ENCODE data around the gene CCDC47. TPM values are rescaled to one million over a fixed set of nuclear protein-coding genes. Genes with fewer than 3 reads are reported as not detected.

The CCDC47 gene
- total RNA-seq, 1 donor from 2014 or later, result 92.8 TPM

GRCh38 chr17:63775420-63775819 is 2.0 kb upstream of the CCDC47 start:
- H2AFZ ChIP-seq (ENCODE audit: low read depth, low read length), result no peak overlapping the region
- no peaks in the 10 kb centered on the region for H3K27me3 ChIP-seq (ENCODE audit: insufficient read depth, low read length)
- Mint-ChIP-seq H3K27ac (ENCODE audit: unreplicated experiment) (peak overlapping the region; percentile 99), H3K4me1 (ENCODE audit: low read depth, unreplicated experiment) (peaks cover 22% of the 10 kb centered on the region), H3K27me3 (ENCODE audit: low read depth, unreplicated experiment) (no peaks in the 10 kb centered on the region), H3K9me3 (ENCODE audit: unreplicated experiment) (no peaks in the 10 kb centered on the region), H3K4me3 (ENCODE audit: unreplicated experiment) (peak overlapping the region; percentile 97), H3K36me3 (ENCODE audit: low read depth, unreplicated experiment) (peaks cover 1% of the 10 kb centered on the region)
- peak overlapping the region; percentile 97 for H3K27ac ChIP-seq (ENCODE audit: low read depth, low read length)
- peak overlapping the region; percentile 92 for H3K4me3 ChIP-seq (ENCODE audit: insufficient read depth, low read depth, low read length)
- peaks cover 92% of the 10 kb centered on the region for H3K79me2 ChIP-seq (ENCODE audit: insufficient read depth, low read length)
- H4K20me1 ChIP-seq (ENCODE audit: insufficient read depth, low read length), result peaks cover 81% of the 10 kb centered on the region
- no peaks in the 10 kb centered on the region for H3K9me3 ChIP-seq (ENCODE audit: insufficient read depth, low read depth, low read length)
- no peak for TF ChIP-seq CTCF (IDR thresholded peaks at IDR 0.05; ENCODE audit: insufficient read depth, low read depth, low read length)
- TF ChIP-seq EZH2 (IDR thresholded peaks at IDR 0.05; ENCODE audit: insufficient read depth, low read length), result no peak
- peaks cover 11% of the 10 kb centered on the region for H3K4me1 ChIP-seq (ENCODE audit: insufficient read depth, low read length)
- H3K9ac ChIP-seq (ENCODE audit: low read length), result peak overlapping the region; percentile 98
- DNase-seq (ENCODE audit: low read depth) (no peak), FAIRE-seq (no peak)
- peak overlapping the region; percentile 93 for H3K4me2 ChIP-seq (ENCODE audit: low read length)
- peaks cover 20% of the 10 kb centered on the region for H3K36me3 ChIP-seq (ENCODE audit: insufficient read depth, low read length)

GRCh38 chr17:63774969-63775265 is 1.5 kb upstream of the CCDC47 start:
- Histone ChIP-seq H3K79me2 (ENCODE audit: insufficient read depth, low read length) (peaks cover 92% of the 10 kb centered on the region), H3K27me3 (ENCODE audit: insufficient read depth, low read length) (no peaks in the 10 kb centered on the region), H2AFZ (ENCODE audit: low read depth, low read length) (no peak overlapping the region), H3K4me1 (ENCODE audit: insufficient read depth, low read length) (peaks cover 11% of the 10 kb centered on the region), H3K36me3 (ENCODE audit: insufficient read depth, low read length) (peaks cover 20% of the 10 kb centered on the region), H3K4me2 (ENCODE audit: low read length) (peak overlapping the region; percentile 93), H3K27ac (ENCODE audit: low read depth, low read length) (peak overlapping the region; percentile 97), H4K20me1 (ENCODE audit: insufficient read depth, low read length) (peaks cover 81% of the 10 kb centered on the region), H3K9me3 (ENCODE audit: insufficient read depth, low read depth, low read length) (no peaks in the 10 kb centered on the region), H3K9ac (ENCODE audit: low read length) (peak overlapping the region; percentile 98), H3K4me3 (ENCODE audit: insufficient read depth, low read depth, low read length) (peak overlapping the region; percentile 92)
- FAIRE-seq (no peak), DNase-seq (ENCODE audit: low read depth) (no peak)
- no peak for TF ChIP-seq EZH2 (IDR thresholded peaks at IDR 0.05; ENCODE audit: insufficient read depth, low read length)
- TF ChIP-seq CTCF (IDR thresholded peaks at IDR 0.05; ENCODE audit: insufficient read depth, low read depth, low read length), result no peak
- no peaks in the 10 kb centered on the region for H3K27me3 Mint-ChIP-seq (ENCODE audit: low read depth, unreplicated experiment)
- H3K36me3 Mint-ChIP-seq (ENCODE audit: low read depth, unreplicated experiment), result peaks cover 1% of the 10 kb centered on the region
- H3K4me3 Mint-ChIP-seq (ENCODE audit: unreplicated experiment), result peak overlapping the region; percentile 97
- no peaks in the 10 kb centered on the region for H3K9me3 Mint-ChIP-seq (ENCODE audit: unreplicated experiment)
- peaks cover 20% of the 10 kb centered on the region for H3K4me1 Mint-ChIP-seq (ENCODE audit: low read depth, unreplicated experiment)
- peak overlapping the region; percentile 99 for H3K27ac Mint-ChIP-seq (ENCODE audit: unreplicated experiment)

GRCh38 chr17:63774141-63774968 is 958 bp upstream of the CCDC47 start, which contains the start of gene DDX42:
TSS of gene DDX42 (plus strand) at chr17:63774170. CDS start at chr17:63787050, 12,880 bp downstream.
- Histone ChIP-seq H3K79me2 (ENCODE audit: insufficient read depth, low read length) (peaks cover 92% of the 10 kb centered on the region), H3K4me1 (ENCODE audit: insufficient read depth, low read length) (peaks cover 11% of the 10 kb centered on the region), H3K36me3 (ENCODE audit: insufficient read depth, low read length) (peaks cover 20% of the 10 kb centered on the region), H3K4me3 (ENCODE audit: insufficient read depth, low read depth, low read length) (peak within 1 kb of the TSS; percentile 92), H4K20me1 (ENCODE audit: insufficient read depth, low read length) (peaks cover 78% of the 10 kb centered on the region), H2AFZ (ENCODE audit: low read depth, low read length) (peak within 1 kb of the TSS; percentile 77), H3K9me3 (ENCODE audit: insufficient read depth, low read depth, low read length) (no peaks in the 10 kb centered on the region), H3K9ac (ENCODE audit: low read length) (peak within 1 kb of the TSS; percentile 98), H3K27ac (ENCODE audit: low read depth, low read length) (peak within 1 kb of the TSS; percentile 97), H3K27me3 (ENCODE audit: insufficient read depth, low read length) (no peaks in the 10 kb centered on the region), H3K4me2 (ENCODE audit: low read length) (peak within 1 kb of the TSS; percentile 93)
- DNase-seq (ENCODE audit: low read depth) (peak; percentile 52), FAIRE-seq (no peak)
- peaks cover 20% of the 10 kb centered on the region for H3K4me1 Mint-ChIP-seq (ENCODE audit: low read depth, unreplicated experiment)
- peak within 1 kb of the TSS; percentile 99 for H3K27ac Mint-ChIP-seq (ENCODE audit: unreplicated experiment)
- H3K9me3 Mint-ChIP-seq (ENCODE audit: unreplicated experiment), result no peaks in the 10 kb centered on the region
- H3K4me3 Mint-ChIP-seq (ENCODE audit: unreplicated experiment), result peak within 1 kb of the TSS; percentile 97
- no peaks in the 10 kb centered on the region for H3K27me3 Mint-ChIP-seq (ENCODE audit: low read depth, unreplicated experiment)
- no peak for TF ChIP-seq EZH2 (IDR thresholded peaks at IDR 0.05; ENCODE audit: insufficient read depth, low read length)
- TF ChIP-seq CTCF (IDR thresholded peaks at IDR 0.05; ENCODE audit: insufficient read depth, low read depth, low read length), result no peak
- H3K36me3 Mint-ChIP-seq (ENCODE audit: low read depth, unreplicated experiment), result peaks cover 1% of the 10 kb centered on the region
